RWPE2 (cell line): ENCODE results near the gene PXDC1.

Experiments used
- ATAC-seq: fragments of 200-7000 bp; cut with Tn5 transposase; 3 replicates; pipeline ENCODE4 v1.9.1; 2021; ENCODE audit warnings: low read depth
- DNase-seq: peaks from one replicate; pipeline ENCODE4 v3.0.0-alpha.2; 2020; ENCODE audit warnings: low spot score
- H3K27ac ChIP-seq: fragments of 450-650 bp; 2 replicates; pipeline ENCODE4 v1.5.1; 2017; ENCODE audit warnings: mild to moderate bottlenecking; ENCODE audit not compliant: poor library complexity, severe bottlenecking
- H3K27me3 ChIP-seq: fragments of 250-450 bp; sonication (Bioruptor Pico); 2 replicates; pipeline ENCODE4 v1.5.1; 2021; ENCODE audit warnings: mild to moderate bottlenecking, moderate library complexity; ENCODE audit not compliant: insufficient read depth, poor library complexity, severe bottlenecking
- H3K36me3 ChIP-seq: fragments of 250-450 bp; sonication (Bioruptor Pico); 2 replicates; pipeline ENCODE4 v1.5.1; 2020; ENCODE audit warnings: low read depth, mild to moderate bottlenecking, moderate library complexity
- H3K4me1 ChIP-seq: fragments of 250-450 bp; sonication (Bioruptor Pico); 2 replicates; pipeline ENCODE4 v1.5.1; 2021; ENCODE audit warnings: mild to moderate bottlenecking, moderate library complexity; ENCODE audit not compliant: insufficient read depth, poor library complexity, severe bottlenecking
- H3K4me3 ChIP-seq: fragments of 250-450 bp; sonication (Bioruptor Pico); 2 replicates; pipeline ENCODE4 v1.5.1; 2021; ENCODE audit warnings: mild to moderate bottlenecking, moderate library complexity; ENCODE audit not compliant: severe bottlenecking
- H3K9me3 ChIP-seq: fragments of 250-450 bp; sonication (Bioruptor Pico); 2 replicates; pipeline ENCODE4 v1.5.1; 2021; ENCODE audit warnings: mild to moderate bottlenecking, moderate library complexity; ENCODE audit not compliant: severe bottlenecking
- CTCF ChIP-seq: fragments of 450-650 bp; IDR thresholded peaks from one replicate; pipeline ENCODE4 v1.5.1; 2017; ENCODE audit warnings: mild to moderate bottlenecking, moderate library complexity; ENCODE audit not compliant: poor library complexity, severe bottlenecking

PXDC1 gene

GRCh38 chr6:3735029-3735605 is 16.4 kb downstream of the PXDC1 start:
- Histone ChIP-seq H3K27ac (no peak overlapping the region), H3K9me3 (peaks cover 6% of the 10 kb centered on the region), H3K36me3 (peaks cover 84% of the 10 kb centered on the region), H3K4me1 (no peaks in the 10 kb centered on the region), H3K27me3 (no peaks in the 10 kb centered on the region), H3K4me3 (no peak overlapping the region)
- ATAC-seq = no peak
- no peak for DNase-seq
- no peak for TF ChIP-seq CTCF

GRCh38 chr6:3734023-3734422 is 17.5 kb downstream of the PXDC1 start:
- Histone ChIP-seq H3K36me3 (peaks cover 86% of the 10 kb centered on the region), H3K27ac (no peak overlapping the region), H3K27me3 (no peaks in the 10 kb centered on the region), H3K4me3 (no peak overlapping the region), H3K4me1 (no peaks in the 10 kb centered on the region), H3K9me3 (peaks cover 6% of the 10 kb centered on the region)
- ATAC-seq (no peak), DNase-seq (no peak)
- no peak for TF ChIP-seq CTCF

DNA sequence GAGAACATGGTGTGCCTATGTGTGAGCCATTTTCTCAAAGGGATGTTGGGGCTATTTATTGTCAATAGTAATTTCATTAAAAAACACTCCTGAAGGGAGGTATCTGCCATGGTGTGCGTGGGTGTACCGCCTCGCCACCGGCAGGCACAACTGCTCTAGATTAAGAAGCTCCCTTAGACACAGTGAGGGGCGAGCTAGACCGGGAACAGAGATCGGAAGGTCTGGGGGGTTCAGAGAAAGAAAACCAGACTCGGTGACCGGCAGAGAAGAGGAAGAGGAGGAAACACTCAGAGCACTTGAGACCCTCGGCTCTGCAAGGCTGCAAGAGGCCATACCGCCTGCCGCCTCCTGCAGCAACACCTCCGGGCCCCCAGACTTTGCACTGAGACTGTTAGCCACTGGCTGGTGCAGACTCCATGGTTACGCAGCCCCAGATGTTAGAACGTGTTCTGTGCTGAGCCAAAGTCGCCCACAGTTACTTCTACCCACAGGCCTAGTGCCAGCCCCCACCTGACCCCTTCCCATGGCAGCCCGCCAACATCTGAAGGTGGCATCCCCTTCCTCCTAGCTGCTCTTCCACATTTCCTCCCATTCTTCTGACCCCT is 18.1 kb downstream of the PXDC1 start:
- H3K27ac ChIP-seq = no peak overlapping the region
- H3K36me3 ChIP-seq = peaks cover 86% of the 10 kb centered on the region
- TF ChIP-seq CTCF = no peak
- H3K4me1 ChIP-seq = no peaks in the 10 kb centered on the region
- no peaks in the 10 kb centered on the region for H3K27me3 ChIP-seq
- no peak overlapping the region for H3K4me3 ChIP-seq
- peaks cover 6% of the 10 kb centered on the region for H3K9me3 ChIP-seq
- no peak for ATAC-seq
- no peak for DNase-seq

- H3K9me3 ChIP-seq = peaks cover 6% of the 10 kb centered on the region
- peak; percentile 96 for TF ChIP-seq CTCF
Measured at GRCh38 chr6:3732345-3733141, 19.0 kb downstream of the PXDC1 start.

More at GRCh38 chr6:3732345-3733141, 19.0 kb downstream of the PXDC1 start:
- peaks cover 86% of the 10 kb centered on the region for H3K36me3 ChIP-seq
- DNase-seq = no peak
- no peak overlapping the region for H3K27ac ChIP-seq
- H3K4me1 ChIP-seq = no peaks in the 10 kb centered on the region
- H3K4me3 ChIP-seq = no peak overlapping the region
- peak; percentile 86 for ATAC-seq
- no peaks in the 10 kb centered on the region for H3K27me3 ChIP-seq
